Stimulated activated CD4-positive, alpha-beta T cell treated with anti-CD3 and anti-CD28 coated beads, Interleukin-15, amount 100 ng/mL, for 48 hours (primary cell): ENCODE results near the gene SIGLEC11.
"Not testable (repeated sequence)": the region's sequence is repeated elsewhere in the genome, so short reads cannot be mapped to it uniquely, and the experiment has no call there.

Source experiments
- DNase-seq, 2 donors: peaks; one replicate each; pipeline ENCODE4 v3.0.0-alpha.2; 2020; ENCODE audit warnings: low read depth in 2 of 2

SIGLEC11 gene

GRCh38 chr19:49951806-49952478 is 9.0 kb downstream of the SIGLEC11 start:
- no peak for DNase-seq

- no peak for DNase-seq
Observed at GRCh38 chr19:49950956-49951526, 9.9 kb downstream of the SIGLEC11 start.

GRCh38 chr19:49950590-49950948 is 10.4 kb downstream of the SIGLEC11 start:
- no peak for DNase-seq

- DNase-seq: no peak
Observed at GRCh38 chr19:49949742-49950589, 11.0 kb downstream of the SIGLEC11 start.

- no peak for DNase-seq
Observed at GRCh38 chr19:49946415-49946814, 14.6 kb downstream of the SIGLEC11 start.

GRCh38 chr19:49944567-49944966 is 16.4 kb downstream of the SIGLEC11 start:
- not testable (repeated sequence) for DNase-seq

- no peak for DNase-seq
Observed at GRCh38 chr19:49940482-49940791, 20.5 kb downstream of the SIGLEC11 start.

- DNase-seq: no peak
Observed at GRCh38 chr19:49939721-49940481, 21.1 kb downstream of the SIGLEC11 start.

- no peak for DNase-seq
Observed at GRCh38 chr19:49938662-49939061, 22.3 kb downstream of the SIGLEC11 start.

- peak; percentile 55 to 73 for DNase-seq
Observed at GRCh38 chr19:49937750-49938381, 23.1 kb downstream of the SIGLEC11 start.

- no peak for DNase-seq
Observed at GRCh38 chr19:49936549-49936948, 24.4 kb downstream of the SIGLEC11 start.

GRCh38 chr19:49933643-49934042 is 27.3 kb downstream of the SIGLEC11 start:
- no peak for DNase-seq

- no peak for DNase-seq
Observed at GRCh38 chr19:49932731-49933131, 28.2 kb downstream of the SIGLEC11 start.

GRCh38 chr19:49932041-49932451 is 28.9 kb downstream of the SIGLEC11 start:
- no peak for DNase-seq

GRCh38 chr19:49931293-49932040 is 29.5 kb downstream of the SIGLEC11 start:
- no peak for DNase-seq

- no peak for DNase-seq
Observed at GRCh38 chr19:49930483-49931011, 30.4 kb downstream of the SIGLEC11 start.

GRCh38 chr19:49929611-49930482 is 31.1 kb downstream of the SIGLEC11 start:
- peak; percentile 94 to 96 for DNase-seq

GRCh38 chr19:49929121-49929610 is 31.8 kb downstream of the SIGLEC11 start, which contains the start of the genes ATF5 and NUP62:
Gene ATF5, plus strand, starts transcription at chr19:49929205. Its CDS starts 1,646 bp downstream, at chr19:49930851.
Gene NUP62, minus strand, starts transcription at chr19:49929504. Its CDS starts 19,697 bp downstream, at chr19:49909807.
- peak; percentile 86 to 91 for DNase-seq

GRCh38 chr19:49927526-49928264 is 33.3 kb downstream of the SIGLEC11 start:
- DNase-seq: no peak
